DMS114 treated with DMSO at 0.1 percent for 48 hours (cell line): ENCODE data around the gene TM7SF2.
"Not testable (repeated sequence)": the region's sequence is repeated elsewhere in the genome, so short reads cannot be mapped to it uniquely, and the experiment has no call there.

Source experiments
- DNase-seq: peaks from one replicate; lab custom pipeline; 2025; ENCODE audit not compliant: unreplicated experiment; lab: John Stamatoyannopoulos, UW

The TM7SF2 gene

DNA sequence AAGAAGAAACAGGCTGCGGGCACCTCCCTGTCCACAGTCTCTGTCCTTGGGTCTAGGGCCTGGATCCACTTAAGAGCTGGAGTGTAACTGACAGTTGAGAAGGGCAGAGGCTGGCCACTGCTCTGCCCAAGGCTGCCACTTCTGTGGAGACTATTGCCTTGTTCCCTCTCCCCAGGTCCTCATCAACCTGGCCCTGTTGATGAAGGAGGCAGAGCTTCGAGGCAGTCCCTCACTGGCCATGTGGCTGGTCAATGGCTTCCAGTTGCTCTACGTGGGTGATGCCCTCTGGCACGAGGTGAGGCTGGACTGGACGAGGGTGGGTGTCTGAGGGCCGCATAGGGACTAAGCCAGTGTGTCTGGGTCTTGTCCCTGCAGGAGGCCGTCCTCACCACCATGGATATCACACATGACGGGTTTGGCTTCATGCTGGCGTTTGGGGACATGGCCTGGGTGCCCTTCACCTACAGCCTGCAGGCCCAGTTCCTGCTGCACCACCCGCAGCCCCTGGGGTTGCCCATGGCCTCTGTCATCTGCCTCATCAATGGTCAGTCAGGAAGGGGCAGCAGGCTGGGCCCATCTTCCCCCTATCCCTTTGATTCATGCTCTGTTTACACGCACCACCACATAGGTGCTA, 3.0 kb downstream of the TM7SF2 start:
- DNase-seq: no peak

DNA sequence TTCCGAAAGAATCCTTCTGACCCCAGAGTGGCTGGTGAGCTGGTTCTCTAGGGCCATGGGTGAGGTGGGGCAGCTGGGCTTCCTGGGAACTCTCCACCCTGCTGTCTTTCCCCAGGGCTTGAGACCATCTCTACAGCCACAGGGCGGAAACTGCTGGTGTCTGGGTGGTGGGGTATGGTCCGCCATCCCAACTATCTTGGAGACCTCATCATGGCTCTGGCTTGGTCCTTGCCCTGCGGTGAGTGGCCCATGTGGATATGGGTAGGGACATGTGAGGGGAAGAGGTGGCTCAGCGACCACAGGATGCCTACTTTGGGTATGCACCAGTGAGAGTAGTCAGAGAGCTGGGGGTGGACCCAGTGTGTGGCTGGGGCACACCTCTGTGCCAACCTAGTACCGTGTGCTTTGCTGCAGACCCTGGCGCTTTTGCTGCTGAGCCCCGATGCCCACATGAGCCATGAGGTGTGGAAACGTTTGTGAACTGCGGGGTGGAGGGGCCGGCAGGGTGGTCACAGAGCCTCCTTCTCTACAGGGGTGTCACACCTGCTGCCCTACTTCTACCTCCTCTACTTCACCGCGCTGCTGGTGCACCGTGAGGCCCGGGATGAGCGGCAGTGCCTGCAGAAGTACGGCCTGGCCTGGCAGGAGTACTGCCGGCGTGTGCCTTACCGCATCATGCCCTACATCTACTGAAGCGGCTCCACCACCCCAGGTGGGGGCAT, 3.9 kb downstream of the TM7SF2 start:
- DNase-seq: no peak

DNA sequence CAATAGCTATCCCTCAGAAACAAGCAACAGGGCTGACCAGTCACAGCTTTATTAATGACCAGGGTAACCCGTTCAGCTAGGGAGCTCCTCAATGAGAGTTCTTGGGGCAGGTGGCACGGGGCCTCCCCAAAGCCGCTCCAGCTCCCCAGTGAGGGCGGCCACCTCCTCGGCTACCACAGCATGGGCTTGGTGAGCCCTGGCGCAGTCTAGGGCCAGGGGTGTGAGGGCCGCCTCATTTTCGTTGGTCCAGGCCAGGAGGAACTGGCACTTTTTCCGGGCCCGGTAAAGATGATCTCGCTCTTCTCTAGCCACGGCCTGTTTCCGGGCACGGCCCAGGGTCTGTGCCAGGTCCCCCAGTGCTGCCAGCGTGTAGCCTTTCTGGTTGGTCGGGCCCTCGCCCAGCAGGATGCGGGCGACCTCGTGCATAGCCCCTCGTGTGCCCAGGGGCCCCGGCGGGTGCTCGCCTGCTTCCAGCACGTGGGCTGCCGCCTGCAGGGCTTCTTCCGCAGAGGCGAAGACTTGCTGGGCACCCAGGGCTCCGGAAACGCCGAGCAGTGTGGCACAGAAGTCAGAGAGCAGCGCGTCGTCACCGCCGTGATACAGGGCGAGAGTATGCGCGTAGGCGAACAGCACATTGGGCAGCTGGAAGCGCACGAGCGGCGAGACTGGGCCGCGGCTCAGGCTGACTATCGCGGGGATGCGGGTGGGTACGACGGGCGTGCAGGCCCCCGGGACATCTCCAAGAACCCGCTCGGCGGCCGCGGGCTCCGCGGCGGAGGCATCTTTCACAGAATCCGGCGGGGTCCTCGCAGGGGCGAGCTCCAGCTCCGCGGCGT, 4.9 kb downstream of the TM7SF2 start:
- no peak for DNase-seq

DNA sequence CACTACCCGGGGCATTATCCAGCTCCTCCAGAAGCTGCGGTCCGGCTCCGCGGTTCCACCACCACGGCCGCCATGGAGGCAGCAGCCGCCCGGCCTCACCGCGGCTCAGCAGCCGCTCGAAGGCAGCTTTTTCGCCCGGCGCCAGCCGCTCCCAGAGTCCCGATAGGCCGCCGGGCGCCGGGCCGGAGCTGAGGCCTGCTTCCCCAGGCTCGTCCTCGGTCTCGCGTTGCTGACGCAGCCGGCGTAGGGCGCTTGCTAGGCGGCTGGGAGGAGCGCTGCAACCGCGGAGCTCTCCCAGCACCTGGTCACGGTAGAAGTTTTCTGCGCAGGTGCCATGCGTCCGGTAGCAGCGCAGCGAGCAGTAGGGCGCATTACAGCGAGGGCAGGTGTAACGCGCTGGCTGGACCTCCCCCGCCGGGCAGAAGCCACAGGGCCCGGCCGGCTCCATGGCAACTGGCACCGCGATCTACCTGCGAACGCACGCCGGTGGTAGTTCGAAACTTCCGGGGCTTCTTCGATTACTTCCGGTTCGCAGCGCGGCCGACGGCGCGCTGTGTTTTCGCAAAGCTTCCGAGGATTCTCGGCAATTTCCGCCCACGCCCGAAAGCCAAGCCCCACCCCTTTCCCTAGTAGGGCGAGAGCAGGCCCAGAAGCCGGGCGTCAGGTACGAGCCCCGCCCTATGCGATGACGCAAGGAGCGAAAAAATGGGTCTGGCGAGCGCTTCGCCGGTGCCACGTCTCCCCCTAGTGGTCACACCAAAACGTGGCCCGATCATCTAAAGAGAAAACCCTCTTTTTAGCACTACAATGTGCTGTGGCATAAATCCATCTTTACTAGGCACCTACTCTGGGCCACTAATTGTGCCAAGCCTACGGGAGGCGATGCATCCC, 5.8 kb downstream of the TM7SF2 start, which contains the start of gene ZNHIT2:
Gene ZNHIT2, minus strand, starts transcription at position 496 of the 891 bp plus-strand sequence. Its CDS starts 48 bp downstream, at position 448.
- peak; percentile 96 for DNase-seq

DNA sequence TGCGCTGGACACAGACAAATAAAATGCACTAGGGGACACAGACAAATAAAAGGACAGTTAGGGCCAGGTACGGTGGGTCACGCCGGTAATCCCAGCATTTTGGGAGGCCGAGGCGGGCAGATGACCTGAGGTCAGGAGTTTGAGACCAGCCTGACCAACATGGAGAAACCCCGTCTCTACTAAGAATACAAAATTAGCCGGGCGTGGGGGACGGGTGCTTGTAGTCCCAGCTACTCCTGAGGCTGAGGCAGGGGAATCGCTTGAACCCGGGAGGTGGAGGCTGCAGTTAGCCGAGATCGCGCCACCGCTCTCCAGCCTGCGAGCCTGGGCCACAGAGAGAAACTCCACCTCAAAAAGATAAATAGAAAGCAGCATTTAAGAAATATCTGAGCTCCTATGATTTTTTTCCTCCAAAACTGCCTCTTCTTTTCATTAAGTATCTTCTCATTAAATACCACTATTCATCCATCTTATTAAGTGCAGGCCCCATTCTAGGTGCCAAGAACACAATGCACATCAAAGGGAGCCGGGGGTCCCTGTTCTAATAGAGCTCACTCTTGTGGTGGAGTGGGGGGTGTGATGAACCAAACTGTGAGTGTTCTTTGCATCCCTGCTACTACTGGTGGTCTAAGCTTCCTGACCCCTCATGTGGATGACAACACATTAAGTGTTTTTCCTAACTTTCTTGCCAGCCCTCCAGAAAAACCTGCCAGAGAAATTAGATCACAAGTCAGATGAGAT, 6.6 kb downstream of the TM7SF2 start:
- no peak for DNase-seq

DNA sequence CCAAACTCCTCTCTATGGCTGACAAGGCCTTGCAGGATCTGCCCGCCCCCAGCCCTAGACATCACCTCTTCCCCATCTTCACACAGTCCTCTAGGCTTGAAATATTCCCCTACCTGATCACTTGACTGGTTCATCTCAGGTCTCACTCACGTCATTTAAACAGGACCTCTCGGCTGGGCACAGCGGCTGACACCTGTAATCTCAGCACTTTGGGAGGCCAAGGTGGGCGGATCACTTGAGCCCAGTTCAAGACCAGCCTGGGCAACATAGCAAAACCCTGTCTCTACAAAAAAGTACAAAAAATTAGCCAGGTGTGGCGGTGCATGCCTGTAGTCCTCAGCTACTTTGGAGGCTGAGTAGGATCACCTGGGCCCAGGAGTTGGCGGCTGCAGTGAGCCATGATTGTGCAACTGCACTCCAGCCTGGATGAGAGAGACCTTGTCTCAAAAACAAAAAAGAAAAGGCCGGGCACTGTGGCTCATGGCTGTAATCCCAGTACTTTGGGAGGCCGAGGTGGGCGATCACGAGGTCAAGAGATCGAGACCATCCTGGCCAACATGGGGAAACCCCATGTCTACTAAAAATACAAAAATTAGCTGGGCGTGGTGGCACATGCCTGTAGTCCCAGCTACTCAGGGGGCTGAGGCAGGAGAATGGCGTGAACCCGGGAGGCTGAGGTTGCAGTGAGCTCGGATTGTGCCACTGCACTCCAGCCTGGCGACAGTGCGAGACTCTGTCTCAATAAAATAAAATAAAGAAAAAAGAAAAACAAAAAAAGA, 7.4 kb downstream of the TM7SF2 start:
- not testable (repeated sequence) for DNase-seq

DNA sequence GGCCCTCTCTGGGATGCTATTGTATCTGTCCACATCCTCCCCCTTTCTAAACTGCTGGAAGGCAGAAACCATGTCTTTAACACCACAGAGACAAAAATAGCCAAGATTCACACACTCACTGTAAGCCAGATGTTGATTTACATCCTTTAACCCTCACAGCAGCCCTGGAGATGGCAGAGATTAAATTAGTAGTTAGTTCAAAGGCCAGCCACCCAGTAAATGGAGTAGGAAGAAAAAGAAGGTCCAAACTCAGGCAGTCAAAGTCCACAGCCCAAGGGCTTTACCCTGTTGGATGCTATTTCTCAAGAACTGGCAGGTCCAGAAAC, 8.0 kb downstream of the TM7SF2 start:
- no peak for DNase-seq

DNA sequence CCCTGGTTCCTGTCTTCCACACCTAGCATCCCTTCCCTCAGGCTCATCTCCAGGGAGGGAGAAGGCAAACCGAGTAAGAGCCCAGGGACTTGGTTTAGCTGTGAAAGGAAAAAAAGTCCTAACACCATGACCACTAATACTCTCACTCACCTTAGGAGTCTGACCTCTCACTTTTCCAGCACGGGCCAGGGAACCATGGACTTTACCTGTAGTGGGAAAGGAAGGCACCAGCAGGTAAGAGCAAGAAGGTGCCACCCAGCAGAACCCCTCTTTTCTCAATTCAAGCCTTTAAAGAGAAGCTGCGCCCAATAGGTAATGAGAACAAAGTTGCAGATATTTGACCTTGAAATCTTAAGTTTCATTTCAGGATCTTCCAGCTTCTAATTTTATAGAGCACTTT, 9.2 kb downstream of the TM7SF2 start:
- DNase-seq: no peak

DNA sequence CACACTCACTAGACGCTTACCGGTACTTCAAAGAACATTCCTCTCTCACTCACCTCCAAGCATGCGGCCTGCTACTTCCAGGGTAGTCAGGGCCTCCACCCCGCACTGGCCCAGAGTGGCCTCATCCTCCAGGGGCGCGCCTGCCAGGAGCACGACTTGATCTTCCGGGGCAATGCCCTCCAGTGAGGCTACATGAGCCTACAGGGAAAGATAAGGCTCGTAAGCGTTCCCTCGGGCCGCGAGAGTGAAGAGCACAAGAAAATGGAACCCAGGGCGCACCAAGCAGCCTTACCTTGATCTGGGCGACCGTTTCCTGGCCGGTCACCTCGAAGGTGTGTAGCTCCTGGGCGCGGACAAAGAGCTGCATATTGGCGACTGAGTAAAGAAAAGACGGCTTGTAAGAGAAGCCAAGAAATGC, 9.8 kb downstream of the TM7SF2 start:
- no peak for DNase-seq

DNA sequence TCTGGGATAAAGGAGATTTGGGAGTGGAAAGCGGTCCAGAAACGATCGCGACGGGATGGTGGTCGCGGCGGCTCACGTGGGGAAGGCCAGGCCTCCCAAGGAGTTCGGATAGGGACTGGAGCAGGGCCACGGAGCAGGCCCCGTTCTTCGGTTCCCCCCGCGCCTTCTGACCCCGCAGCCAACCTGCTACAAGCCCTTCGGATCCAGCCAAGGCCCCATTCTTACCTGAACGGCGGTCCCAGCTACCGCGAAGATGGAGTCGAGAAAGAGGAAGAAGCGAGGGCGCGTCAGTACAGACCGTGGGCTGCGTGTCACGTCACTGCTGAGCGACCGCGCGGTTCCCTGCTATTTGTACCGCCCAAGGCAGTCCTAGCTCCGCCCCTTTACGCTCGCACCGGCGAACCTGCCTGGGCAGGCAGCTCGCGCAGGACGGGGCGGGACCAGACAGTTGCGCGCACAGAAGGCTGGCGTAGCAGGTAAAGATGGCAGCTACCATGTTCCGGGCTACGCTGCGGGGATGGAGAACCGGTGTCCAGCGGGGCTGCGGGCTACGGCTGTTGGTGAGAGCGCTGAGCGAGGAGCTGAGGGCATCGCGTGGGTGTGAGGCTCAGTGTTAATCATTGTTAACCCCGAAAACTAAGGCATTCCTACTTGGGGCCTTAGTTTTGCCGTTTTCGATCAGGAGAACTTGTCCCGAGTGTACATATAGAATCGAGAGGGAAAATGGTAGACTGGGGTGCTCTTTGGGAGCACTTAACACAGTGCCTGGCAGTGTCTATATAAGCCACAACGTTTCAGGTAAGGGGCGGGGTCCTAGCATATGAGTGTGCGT, 10.4 kb downstream of the TM7SF2 start, which contains the start of the genes FAU and MRPL49:
Gene FAU, minus strand, starts transcription at position 270 of the 832 bp plus-strand sequence. CDS start 321 bp downstream, outside the sequence.
Gene MRPL49, plus strand, starts transcription at position 457 of the 832 bp plus-strand sequence. Its CDS starts 26 bp downstream, at position 483.
- DNase-seq: peak; percentile 97

DNA sequence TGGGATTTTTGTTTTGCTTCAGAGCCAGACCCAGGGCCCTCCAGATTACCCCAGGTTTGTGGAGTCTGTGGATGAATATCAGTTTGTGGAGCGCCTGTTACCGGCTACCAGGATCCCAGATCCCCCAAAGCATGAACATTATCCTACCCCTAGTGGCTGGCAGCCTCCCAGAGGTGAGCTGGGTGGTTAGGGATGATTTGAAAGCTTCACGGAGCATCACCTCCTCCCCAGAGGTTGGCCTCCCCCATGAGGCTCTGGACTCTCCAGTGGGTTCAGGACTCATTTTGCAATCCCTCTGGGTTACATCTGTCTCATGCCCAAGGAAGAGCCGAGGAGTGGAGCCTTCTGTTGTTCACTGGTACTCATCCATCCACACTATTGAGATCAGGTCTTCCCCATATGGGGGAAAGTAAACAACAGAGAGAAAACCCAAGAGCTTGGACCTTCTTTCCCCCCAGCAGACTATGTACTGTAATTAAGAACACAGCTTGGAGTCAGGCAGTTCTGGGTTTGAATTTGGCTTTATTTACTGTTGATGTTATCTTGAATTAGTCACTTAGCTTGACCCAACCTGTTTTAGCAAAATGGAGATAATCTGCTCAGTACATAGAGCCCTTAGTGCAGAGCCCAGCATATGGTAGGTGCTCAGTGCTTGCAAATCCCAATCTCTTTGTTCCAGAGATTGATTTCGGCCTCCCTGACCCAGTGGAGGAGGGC, 13.0 kb downstream of the TM7SF2 start:
- DNase-seq: no peak

DNA sequence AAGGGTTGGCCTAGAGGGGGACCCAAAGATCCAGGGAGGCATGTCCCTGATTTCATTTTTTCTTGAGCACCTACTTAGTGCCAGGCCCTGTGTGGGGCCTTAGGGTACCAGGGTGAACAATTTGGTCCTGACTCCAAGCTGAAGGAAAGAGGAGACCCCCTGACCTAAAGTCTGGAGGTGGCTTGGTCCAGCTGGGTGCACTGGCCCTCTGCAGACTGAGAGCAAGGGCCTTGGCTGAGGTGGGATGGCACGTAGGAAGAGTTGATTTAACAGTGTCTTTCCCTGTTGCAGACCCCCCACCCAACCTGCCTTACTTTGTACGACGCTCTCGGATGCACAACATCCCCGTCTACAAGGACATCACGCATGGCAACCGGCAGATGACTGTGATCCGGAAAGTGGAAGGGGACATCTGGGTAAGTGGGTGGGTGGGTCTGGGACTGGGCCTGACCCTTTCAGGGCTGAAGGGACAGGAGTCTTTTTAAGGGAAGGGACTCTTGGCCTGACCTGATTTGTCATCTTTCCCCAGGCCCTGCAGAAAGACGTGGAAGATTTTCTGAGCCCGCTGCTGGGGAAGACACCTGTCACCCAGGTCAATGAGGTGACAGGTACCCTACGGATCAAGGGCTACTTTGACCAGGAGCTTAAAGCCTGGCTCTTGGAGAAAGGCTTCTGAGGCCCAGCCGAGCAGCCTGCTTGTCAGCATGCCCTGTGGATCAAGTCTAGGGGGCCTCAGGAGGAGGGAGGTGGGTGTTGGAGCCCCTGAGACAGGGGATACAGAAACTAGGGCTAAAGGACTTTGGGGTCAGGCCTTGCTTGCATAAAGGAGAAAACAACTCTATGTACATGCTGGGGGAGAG, 13.8 kb downstream of the TM7SF2 start:
- no peak for DNase-seq

DNA sequence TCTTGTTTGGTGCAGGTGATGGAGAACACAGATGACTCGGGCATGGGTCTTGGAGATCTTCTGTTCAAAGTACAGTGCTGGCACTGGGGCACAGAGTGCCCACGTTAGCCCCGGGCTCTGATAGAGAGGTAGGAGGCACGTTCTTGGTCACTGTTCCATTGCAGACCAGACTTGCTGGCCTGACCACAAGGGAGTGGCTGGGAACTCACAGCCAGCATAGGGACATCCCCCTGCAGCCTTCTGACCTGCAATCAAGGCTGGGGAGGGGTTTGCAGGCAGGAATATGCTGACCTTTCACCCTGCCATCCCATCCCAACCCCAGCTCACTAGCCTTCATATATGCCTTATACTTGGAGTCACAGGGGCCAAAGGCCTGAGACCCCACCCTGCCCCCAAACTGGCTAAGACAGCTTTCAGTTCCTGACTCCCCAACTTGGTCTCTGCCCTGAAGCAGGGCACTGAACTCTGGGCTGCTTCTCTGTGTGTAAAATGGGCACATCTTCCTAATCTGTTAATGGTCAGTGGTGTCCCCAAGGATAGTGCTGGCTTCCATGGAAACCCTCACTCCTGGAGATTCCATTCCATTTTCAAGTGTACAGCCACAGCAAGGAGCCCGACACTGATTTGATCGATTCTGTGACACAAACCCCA, 15.1 kb downstream of the TM7SF2 start:
- DNase-seq: no peak

DNA sequence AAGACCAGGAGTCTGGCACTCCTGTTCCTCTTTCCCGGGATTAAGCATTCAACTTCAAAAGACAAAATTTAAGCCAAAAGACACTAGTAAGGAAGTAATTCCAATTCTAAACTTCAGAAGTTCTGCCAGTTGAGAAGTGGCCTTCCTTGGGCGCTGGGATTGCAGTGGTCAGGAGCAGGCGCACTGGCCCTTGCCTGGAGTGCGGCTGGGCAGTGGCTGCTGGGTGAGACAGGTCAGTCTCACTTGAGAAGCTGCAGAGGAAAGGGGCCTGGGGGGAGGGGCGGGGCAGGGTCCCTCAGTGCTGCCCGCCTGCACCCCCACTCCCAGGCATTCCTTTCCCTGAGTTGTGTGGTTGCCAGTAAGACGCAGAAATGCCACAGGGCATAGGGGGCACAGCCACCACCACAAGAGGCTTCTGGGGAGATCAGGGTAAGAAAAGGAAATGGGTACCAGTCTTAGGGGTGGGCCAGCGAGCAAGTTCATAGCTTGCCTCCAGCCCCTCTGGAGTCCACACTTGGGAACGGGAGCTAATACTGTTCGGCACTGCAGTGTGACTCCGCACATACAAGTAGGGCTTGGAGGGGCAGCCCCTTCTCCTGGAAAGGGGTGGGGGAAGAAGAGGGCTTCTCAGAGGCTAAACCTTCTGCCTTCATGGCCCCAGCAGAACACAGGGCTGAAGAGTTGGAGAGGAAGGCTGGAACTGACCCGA, 16.0 kb downstream of the TM7SF2 start:
- DNase-seq: no peak
